ENCODE data around the gene NCKAP5L. TPM values are rescaled to one million over a fixed set of nuclear protein-coding genes. Genes with fewer than 3 reads are reported as not detected.

Gene NCKAP5L
- total and polyA plus RNA-seq, 8 donors, result 4.1 to 18.3 (median 7.2) TPM

DNA sequence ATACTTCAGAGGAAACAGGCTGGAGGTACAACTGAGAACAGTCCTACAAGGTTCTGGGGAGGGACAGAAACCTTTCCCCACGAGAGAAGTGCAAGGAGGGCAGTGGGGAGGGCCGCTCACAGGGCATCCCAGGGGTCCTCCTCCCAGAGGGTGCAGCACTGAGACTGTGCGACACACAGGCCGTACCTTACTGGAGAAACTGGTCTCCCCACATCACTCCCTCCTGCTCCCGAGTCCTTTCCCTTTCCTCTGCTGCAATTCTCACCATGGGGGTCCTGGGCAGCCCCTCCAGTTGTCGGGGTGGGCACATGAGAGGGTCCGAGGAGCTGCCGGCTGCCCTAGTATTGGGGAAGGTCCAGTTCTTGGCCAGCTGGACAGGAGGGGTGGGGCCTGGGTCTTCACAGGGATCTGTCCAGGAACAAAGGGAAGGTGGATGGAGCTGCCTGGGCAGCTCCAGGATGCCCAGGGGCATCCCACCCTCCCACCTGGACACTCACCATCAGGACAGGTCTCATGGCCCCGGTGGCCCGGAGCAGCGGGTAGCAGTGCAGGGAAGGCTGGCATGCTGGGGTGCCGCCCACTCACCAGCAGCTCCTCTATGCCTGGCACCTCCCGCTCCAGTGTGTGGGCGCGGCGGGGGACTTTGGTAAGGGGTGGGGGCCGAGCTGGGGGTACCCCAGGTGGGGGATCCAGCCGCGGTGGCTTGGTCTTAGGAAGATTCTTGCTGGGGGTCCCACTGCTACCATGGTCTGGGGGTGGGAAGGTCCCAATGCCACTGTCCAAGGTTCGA lies 35.8 kb downstream of the NCKAP5L start:
- TF ChIP-seq, protein P1, sequence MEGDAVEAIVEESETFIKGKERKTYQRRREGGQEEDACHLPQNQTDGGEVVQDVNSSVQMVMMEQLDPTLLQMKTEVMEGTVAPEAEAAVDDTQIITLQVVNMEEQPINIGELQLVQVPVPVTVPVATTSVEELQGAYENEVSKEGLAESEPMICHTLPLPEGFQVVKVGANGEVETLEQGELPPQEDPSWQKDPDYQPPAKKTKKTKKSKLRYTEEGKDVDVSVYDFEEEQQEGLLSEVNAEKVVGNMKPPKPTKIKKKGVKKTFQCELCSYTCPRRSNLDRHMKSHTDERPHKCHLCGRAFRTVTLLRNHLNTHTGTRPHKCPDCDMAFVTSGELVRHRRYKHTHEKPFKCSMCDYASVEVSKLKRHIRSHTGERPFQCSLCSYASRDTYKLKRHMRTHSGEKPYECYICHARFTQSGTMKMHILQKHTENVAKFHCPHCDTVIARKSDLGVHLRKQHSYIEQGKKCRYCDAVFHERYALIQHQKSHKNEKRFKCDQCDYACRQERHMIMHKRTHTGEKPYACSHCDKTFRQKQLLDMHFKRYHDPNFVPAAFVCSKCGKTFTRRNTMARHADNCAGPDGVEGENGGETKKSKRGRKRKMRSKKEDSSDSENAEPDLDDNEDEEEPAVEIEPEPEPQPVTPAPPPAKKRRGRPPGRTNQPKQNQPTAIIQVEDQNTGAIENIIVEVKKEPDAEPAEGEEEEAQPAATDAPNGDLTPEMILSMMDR (IDR thresholded peaks at IDR 0.05), result no peak
- H3K27me3 ChIP-seq, result no peaks in the 10 kb centered on the region
- H3K27ac ChIP-seq, result no peak overlapping the region
- FAIRE-seq (no peak), DNase-seq (peak in 1 of 6 donors; percentile 67), ATAC-seq (no peak)
- H3K36me3 ChIP-seq, result no peaks in the 10 kb centered on the region
- WGBS, 2 donors, result 93% methylated on average over 15 to 20 of the region's 20 CpGs
- H3K4me3 ChIP-seq, result no peak overlapping the region
- no peaks in the 10 kb centered on the region for H3K9me3 ChIP-seq
- intact Hi-C loops (cut with DNase I), result no loop called here
- no peaks in the 10 kb centered on the region for H3K4me1 ChIP-seq

DNA sequence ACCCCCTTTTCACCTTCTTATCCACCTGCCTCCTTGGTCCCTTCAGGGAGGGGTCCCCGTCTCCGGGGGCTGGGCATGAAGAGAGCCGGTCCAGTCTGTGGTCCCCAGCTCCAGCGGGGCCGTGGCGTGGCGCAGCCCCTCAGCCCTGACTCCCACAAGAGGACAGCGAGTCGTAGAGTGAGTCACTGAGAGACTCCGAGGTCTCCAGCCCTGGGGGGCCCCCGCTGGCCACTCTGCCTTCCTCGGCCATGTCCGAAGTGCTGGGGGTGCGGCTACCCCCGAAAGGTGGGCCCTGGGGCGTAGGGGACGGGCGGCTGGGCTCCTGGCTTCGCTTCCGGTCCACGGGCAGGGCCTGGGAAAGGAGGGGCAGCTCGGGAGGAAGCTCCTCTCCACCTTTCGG lies 36.5 kb downstream of the NCKAP5L start:
- WGBS, 2 donors, result 91 to 95% methylated on average over 23 of the region's 23 CpGs
- DNase-seq, result peak in 1 of 6 donors; percentile 53
- no peaks in the 10 kb centered on the region for H3K9me3 ChIP-seq
- no peak overlapping the region for H3K27ac ChIP-seq
- H3K4me3 ChIP-seq, result no peak overlapping the region
- intact Hi-C loops (cut with DNase I), result no loop called here
- FAIRE-seq, result no peak
- TF ChIP-seq, protein P1 (IDR thresholded peaks at IDR 0.05), result no peak
- H3K27me3 ChIP-seq, result no peaks in the 10 kb centered on the region
- H3K36me3 ChIP-seq, result no peaks in the 10 kb centered on the region
- H3K4me1 ChIP-seq, result no peaks in the 10 kb centered on the region
- no peak for ATAC-seq

DNA sequence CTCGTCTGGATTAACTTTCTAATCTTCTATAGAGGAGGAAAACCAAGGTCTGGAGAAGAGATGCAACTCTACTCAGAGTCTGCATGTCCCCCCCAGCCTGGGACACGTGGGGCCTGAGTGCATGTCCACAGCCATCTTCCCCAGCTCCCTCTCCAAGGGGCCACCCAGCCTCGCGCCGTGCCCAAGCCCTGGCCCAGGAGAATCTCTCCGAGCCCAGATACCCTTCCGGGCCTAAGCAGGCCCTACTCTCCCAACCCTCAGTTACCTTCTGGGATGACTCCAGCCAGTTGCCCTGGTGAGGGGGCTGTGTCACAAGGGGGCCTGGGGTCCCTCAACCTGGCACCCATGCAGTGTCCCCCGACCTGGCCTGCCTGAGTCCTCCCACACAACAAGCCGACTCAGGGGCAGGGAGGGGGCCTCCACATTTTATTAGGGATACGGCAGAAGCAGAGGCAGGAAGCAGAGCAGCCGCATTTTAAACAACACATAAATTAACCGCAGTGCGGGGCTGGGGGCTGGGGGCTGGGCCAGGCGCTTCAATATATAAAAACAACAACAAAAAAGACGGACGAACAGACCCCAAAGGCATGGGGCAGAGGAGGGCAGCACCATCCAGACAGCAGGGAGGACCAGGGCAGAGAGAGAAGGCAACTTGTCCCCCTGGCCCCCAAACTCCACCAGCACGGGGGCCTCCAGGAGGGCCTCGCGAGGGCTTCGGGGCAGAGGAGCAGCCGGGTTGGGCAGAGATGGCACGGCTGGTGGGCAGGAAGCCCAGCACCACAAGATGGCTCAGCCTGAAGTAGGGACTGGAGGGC lies 37.3 kb downstream of the NCKAP5L start:
- no peak overlapping the region for H3K27ac ChIP-seq
- no peaks in the 10 kb centered on the region for H3K4me1 ChIP-seq
- no peaks in the 10 kb centered on the region for H3K27me3 ChIP-seq
- ATAC-seq (no peak), DNase-seq (no peak), FAIRE-seq (no peak)
- H3K9me3 ChIP-seq, result no peaks in the 10 kb centered on the region
- 86 to 89% methylated on average over 22 of the region's 22 CpGs for WGBS, 2 donors
- H3K36me3 ChIP-seq, result no peaks in the 10 kb centered on the region
- intact Hi-C loops (cut with DNase I), result no loop called here
- H3K4me3 ChIP-seq, result no peak overlapping the region
- TF ChIP-seq, protein P1 (IDR thresholded peaks at IDR 0.05), result no peak

DNA sequence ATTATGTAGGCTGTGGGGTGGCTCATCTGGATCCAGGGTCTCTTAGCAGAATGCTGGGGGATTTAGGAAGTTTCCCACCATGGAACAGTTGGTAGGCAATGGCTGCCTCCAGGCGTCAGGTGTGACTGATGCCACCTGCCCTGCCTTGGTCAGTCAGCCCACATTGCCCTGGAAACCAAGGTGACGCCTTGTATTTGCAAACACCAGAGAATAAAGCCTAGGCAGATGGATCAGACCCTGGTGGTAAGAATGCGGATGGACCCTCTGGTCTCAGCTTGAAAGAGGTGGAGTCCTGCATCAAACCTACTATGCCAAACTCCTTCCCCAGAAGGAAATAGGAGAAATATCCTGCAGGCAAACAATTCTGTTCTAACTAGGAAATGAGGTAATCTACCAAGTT lies 38.2 kb downstream of the NCKAP5L start:
- TF ChIP-seq, protein P1 (IDR thresholded peaks at IDR 0.05), result no peak
- no peak for ATAC-seq
- 74 to 79% methylated on average over 3 of the region's 3 CpGs for WGBS, 2 donors
- Histone ChIP-seq H3K36me3 (no peaks in the 10 kb centered on the region), H3K4me3 (no peak overlapping the region), H3K4me1 (no peaks in the 10 kb centered on the region), H3K9me3 (no peaks in the 10 kb centered on the region), H3K27ac (no peak overlapping the region), H3K27me3 (no peaks in the 10 kb centered on the region)
- intact Hi-C loops (cut with DNase I), result no loop called here
- FAIRE-seq, result no peak
- DNase-seq, result no peak
